Sciatic nerve (tissue), 2 donors: ENCODE results near the gene KRT80. TPM values are rescaled to one million over a fixed set of nuclear protein-coding genes. Genes with fewer than 3 reads are reported as not detected.
"Not testable (repeated sequence)": the region's sequence is repeated elsewhere in the genome, so short reads cannot be mapped to it uniquely, and the experiment has no call there.

Source experiments
- ATAC-seq: fragments of 200-7000 bp; cut with Tn5 transposase; one replicate; pipeline ENCODE4 v1.9.1; 2020; ENCODE audit warnings: mild to moderate bottlenecking, moderate library complexity
- DNase-seq: peaks from one replicate; pipeline ENCODE4 v3.0.0-alpha.2; 2020; ENCODE audit warnings: low spot score
- intact Hi-C: fragments of 100-400 bp; cut with DNase I; formaldehyde crosslinking; loops from one replicate; pipeline ENCODE4 v1.14.2; 2022
- total RNA-seq: library from RNA; stranded (reverse); fragmentation: NEBNext Ultra II Directional; extraction: Animal tissue kit (Norgen Biotek cat#: 25700); gene quantifications from one replicate; pipeline ENCODE4 v1.2.1, GENCODE V29; 2021
- donor health status: DM: no; HTN: no; CAD: no.
- donor health status: DM: no; HTN: no; CAD: no.

The KRT80 gene
- total RNA-seq: 0.13 TPM

DNA sequence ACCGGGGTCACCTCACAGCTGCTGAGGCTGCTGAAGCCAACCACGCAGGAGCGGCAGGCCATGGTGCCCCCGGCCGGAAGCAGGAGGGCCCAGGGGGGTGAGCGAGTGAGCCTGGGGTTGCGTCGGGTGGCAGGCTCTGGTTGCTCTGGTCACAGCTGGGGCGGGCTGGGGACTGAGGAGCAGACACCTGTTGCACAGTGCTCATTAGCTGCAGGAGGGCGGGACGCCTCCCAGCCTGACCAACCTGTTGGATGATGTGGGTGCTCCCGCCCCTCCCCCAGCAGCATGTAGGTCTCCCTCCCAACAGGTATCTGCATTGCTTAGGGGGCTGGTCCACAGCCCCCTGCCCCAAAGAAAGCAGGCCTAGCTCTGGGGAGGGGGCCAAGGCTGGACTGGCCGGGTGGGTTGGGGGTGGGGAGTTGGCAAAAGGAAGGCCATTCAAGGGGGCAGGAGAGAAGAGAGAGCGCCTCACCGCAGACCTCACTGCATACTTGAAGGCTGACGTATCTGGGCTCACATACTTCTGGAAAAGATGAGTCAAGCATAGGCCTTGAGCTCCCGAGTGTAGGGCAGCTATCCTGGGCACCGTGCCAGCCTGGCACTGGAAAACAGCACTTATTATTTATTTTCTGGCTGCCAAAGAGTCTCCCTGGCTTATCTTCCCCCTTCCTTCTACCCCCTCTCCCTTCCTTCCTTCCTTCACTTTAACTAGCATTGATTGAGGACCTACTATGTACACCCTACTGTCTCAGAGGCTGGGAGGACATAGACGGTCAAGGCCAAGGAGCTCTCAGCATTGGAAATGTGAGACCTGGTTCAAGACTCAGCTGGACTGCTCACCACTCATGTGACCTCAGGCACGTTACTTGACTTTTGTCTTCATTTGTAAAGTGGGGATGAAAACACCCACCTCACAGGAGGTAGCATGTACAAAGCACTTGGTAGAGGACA is at the start of gene KRT80:
TSS of gene KRT80 (minus strand) at position 174 of the 951 bp plus-strand sequence. CDS start at position 62, 112 bp downstream.
- ATAC-seq: peak; percentile 84
- peak; percentile 88 for DNase-seq
- intact Hi-C loops: no loop called here

DNA sequence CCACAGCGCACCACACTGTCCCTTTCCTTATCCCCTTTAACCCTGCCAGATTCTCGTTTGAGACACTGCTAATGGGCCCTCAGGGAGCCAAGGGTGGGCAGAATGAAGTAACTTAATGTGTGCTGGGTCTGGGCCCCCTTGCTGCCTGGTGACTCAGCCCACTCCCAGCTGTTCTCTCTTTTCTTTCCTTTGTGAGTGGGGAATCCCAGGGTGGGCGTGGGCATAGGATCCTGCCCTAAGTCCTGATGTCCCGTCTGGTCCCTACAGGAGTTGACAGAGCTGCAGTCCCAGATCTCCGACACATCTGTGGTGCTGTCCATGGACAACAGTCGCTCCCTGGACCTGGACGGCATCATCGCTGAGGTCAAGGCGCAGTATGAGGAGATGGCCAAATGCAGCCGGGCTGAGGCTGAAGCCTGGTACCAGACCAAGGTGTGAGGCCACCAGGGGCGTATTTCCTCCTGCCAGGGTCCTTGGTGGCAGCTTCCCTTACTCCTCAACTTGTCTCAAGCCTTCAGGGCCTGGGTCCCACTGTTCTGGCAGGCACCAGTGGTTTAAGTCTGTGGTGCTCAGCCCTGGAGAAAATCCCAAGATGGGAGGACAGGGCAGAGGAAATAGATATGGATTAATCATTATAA is 49.5 kb upstream of the KRT80 start:
- intact Hi-C loops: no loop called here
- ATAC-seq: no peak
- no peak for DNase-seq

DNA sequence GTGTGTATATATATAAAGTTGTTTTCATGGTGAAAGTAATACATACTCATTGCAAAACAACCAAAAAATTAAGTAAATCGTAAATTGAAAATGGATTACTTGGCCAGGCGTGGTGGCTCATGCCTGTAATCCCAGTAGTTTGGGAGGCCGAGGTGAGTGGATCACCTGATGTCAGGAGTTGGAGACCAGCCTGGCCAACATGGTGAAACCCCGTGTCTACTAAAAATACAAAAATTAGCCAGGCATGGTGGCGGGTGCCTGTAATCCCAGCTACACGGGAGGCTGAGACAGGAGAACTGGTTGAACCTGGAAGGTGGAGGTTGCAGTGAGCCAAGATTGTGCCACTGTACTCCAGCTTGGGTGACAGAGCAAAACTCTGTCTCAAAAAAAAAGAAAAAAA is 48.4 kb upstream of the KRT80 start:
- DNase-seq, intact Hi-C loops, ATAC-seq: not testable (repeated sequence)

DNA sequence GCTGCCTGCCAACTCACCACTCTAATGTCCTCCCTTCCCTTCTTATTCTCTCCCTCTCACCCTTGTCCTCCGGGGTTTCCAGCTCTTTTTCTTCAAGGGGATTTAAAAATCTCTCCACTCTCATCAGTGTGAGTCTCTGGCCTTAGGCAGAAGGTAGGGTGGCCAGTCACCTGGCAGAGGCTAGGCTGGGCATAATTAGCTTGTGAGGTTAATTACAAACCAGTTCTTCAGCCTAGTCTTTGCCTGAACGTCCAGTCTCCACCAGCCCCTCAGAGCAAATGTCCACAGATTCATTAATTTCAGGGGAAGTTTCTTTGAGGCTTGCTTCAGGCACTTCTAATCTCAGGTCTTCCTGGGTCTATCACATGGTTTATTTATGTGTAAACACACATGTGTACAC is 48.0 kb upstream of the KRT80 start:
- intact Hi-C loops: no loop called here
- DNase-seq: no peak
- ATAC-seq: no peak

DNA sequence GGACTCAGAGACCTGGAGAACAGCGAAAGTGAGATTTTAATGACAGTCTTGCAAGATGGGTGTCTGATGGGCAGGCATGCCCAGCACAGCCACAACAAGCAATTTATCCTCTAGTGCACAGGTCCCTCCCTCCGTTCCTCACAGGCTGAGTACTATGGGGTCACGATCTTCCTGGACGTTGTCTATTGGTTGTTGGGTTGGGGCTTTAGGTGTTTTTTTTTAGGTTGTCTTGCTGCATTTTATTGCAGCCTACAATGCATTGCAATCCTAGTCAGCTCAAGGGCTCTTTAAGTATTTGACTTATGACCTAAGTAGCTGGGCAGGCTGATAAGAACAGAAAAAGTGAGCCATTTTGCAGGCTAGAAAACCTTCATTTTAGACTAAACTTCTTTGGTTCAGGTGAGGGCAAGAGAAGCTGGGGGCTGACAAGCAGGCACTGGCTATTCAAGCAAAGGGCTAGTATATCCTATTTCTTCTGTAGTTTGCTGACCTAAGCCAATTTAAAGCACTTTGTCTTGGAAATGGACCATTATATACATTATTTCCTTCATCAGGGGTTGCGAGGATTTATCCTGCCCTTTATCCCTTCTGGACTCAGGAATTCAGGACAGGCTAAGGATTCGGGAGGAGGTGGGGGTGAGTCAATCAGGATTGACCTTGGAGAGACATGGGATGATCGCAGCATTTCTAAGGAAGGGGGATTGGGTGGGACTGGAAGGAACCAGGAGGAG is 47.3 kb upstream of the KRT80 start:
- intact Hi-C loops: no loop called here
- ATAC-seq (no peak), DNase-seq (no peak)

DNA sequence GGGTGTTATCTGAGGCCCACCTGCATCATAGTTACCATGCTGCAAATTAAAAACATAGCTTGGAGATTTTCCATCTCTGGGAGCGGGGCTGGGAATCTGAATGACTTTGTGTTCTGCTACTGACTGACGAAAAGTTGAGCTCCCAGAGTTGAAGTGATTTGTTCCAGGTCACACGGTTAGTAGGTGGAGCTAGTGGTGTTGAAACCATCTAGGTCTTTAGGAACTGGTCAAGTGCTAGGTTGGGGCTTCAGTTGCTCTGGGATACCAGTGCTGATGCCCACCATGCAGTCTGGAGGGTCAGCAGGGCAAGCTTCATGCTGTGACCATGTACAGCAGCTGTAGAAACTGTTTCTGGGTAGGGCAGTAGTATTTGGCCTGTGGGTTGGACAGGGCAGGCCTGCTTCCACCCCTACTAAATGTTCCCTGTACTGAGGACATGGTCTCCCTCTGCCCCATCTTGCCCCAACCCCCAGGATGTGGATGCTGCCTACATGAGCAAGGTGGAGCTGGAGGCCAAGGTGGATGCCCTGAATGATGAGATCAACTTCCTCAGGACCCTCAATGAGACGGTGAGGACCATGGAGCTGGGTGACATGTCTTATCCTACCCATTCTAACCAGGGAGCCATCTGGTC is 46.5 kb upstream of the KRT80 start:
- DNase-seq (no peak), ATAC-seq (peak; percentile 67)
- intact Hi-C loops: no loop called here

DNA sequence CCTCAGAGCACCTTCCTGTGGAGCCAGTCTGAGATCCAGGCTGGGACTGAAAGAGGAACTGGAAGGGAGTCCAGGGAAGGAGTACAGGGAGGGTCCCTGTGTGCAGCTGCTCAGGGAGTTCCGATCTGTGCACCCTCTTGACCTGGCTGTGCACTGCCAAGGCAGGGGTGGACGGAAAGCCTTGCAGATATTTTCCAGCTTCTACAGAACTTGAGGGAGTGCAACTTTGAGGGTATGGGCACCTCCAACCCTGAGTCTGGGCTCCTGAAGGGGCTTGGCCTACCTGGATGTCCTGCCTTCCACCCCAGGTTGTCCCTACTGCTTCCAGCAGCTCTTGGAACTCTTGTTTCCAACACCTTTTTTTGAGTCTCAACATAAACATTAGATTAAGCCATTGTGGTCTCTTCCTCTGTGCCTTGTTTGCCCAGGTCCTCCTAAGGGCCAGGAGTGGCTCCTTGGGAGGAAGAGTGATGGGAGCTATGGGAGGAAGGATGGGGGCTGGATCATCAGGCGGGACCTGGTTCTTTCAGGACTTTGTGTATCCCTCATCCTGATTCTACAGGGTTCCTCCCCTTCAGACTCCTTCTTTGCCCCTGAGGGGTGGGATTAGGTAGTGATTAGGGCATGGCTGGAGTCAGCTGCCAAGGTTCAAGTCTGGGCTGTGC is 44.7 kb upstream of the KRT80 start:
- ATAC-seq (no peak), DNase-seq (no peak)
- intact Hi-C loops: no loop called here

DNA sequence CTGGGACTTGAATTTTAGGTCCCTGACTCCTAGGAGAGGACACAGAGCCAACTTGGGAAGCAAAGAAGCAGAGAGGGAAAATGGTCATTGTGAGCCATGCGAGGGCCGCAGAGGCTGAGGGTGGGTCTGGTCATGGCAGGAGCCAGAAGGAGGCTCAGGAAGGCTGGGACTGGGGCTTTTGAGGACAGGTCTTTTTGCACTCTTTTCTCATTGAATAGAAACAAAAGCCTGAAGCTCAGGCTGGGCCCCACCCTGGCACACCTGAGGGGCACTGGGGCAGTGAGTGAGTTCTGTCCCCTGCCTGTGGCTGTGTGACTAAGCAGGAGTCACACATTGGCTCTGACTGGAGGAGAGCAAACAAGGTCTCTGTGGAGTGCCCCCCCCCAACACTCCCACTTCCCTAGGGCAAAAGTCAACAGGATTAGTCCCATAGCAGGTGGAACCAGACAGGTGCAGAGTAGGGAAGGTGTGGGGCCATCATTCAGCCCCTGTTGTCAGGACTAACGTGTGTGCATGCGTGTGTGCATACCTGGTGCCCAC is 44.1 kb upstream of the KRT80 start:
- intact Hi-C loops: no loop called here
- DNase-seq (no peak), ATAC-seq (no peak)

DNA sequence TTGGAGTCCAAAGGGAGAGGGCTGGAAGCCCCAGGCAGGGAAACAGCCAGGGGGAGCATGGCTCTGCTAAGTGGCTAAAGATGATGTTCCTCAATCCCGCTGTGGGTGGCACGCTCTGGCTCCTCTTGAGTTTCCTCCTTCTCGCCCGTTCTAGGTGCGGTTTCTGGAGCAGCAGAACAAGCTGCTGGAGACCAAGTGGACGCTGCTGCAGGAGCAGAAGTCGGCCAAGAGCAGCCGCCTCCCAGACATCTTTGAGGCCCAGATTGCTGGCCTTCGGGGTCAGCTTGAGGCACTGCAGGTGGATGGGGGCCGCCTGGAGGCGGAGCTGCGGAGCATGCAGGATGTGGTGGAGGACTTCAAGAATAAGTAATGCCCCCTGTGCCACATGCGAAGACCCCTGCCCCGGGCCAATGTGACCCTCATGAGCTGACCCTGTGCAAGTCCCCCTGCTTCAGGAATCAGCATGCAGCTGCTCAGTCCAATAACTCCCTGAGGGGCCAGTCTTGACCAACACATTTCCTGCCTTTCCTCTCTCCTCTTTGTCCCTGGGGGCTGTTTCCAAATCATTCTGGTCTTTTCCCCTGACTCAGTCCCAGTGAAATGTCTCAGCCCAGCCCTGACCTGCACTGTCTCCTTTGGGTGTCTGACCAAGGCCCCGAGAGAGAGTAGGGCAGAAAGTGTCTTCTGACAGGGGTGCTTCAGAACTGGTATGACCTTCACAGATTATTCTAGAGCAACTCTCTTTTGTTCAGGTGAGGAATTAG is 43.4 kb upstream of the KRT80 start:
- DNase-seq (no peak), ATAC-seq (no peak)
- intact Hi-C loops: no loop called here

DNA sequence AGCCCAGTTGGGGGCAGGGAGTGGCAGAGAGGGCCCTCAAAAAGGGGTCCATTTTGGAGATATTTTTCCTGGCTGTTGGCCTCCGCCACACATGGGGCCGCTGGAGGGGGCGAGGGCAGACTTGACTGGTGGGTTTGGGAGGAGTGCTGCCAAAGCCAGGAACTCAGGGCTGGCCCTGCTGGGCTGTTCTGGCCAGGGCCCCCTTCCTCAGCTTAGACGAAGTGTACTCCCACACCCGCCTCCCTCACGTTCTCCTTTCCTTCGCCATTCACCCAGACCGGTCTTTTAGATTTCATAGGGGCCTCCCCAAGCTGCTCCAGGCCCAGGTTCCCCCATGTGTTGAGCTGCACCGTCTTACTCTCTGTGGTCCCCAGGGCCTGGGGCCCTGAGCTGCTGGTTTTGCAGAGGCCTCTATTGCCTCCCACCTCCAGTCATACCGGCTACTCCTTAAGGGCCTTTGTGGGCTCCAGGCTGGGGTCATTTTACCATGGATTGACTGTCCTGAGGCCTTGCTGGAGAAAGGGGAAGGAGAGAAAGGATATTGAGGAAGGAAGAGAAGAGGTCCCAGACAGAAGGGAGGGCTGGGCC is 42.5 kb upstream of the KRT80 start:
- no peak for ATAC-seq
- intact Hi-C loops: no loop called here
- DNase-seq: no peak

DNA sequence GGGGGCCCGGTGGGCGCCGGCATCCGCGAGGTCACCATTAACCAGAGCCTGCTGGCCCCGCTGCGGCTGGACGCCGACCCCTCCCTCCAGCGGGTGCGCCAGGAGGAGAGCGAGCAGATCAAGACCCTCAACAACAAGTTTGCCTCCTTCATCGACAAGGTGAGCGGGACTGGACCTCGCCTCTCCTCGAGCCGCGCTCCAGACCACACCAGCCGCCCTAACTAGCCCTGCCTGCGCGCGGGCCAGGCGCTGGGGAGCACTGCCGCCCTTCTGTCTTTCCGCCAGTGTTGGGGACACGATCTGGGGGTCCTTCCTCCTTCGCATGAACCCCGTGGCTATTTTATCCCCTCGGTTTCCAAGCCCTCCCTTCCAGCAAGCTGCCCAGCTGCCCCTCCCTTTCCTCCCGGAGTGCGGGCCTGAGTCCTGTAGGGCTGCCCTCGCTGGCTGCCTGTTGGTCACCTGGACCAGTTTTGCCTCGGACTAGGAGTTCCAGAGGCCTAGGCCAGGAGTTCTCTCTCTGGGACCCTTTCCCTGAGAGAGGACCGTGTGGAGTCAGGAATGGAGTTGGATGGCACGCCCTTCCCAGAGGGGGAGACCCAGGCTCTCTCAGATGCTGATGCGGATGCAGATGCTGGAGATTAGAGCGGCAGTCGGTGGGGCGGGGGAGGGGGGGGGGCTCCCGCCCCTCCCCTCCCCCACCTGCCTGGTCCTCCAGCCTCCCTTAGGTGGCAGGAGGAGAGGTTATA is 41.8 kb upstream of the KRT80 start:
- ATAC-seq (no peak), DNase-seq (no peak)
- intact Hi-C loops: no loop called here

DNA sequence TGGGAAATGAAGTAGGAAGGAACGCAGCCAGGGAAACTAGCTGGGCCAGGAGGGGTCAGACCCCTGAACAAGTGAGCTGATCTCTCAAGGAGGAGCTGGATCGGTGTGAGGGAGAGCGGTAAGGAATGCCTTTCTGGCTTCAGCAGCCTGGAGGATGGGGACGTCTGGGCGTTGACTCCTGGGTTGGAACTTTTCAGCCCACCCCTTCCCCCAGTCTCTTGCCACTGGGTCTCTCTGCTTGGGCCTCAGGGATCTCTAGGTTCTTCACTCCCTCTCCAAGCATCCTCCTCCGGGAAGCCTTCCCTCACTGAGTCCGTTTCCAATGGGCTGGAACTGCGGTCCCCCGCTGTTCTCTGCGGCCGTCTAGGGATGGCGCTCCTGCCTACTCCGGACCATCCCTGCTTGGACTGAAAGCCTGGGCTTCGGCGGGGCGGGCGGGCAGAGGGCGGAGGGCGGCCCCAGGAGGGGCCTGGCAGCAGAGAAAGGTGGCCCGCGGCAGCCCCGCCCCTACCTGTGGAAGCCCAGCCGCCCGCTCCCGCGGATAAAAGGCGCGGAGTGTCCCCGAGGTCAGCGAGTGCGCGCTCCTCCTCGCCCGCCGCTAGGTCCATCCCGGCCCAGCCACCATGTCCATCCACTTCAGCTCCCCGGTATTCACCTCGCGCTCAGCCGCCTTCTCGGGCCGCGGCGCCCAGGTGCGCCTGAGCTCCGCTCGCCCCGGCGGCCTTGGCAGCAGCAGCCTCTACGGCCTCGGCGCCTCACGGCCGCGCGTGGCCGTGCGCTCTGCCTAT is 41.1 kb upstream of the KRT80 start, which contains the start of gene KRT7:
TSS of gene KRT7 (plus strand) at position 570 of the 788 bp plus-strand sequence. CDS start at position 624, 54 bp downstream.
- intact Hi-C loops: no loop called here
- ATAC-seq: no peak
- DNase-seq: no peak

DNA sequence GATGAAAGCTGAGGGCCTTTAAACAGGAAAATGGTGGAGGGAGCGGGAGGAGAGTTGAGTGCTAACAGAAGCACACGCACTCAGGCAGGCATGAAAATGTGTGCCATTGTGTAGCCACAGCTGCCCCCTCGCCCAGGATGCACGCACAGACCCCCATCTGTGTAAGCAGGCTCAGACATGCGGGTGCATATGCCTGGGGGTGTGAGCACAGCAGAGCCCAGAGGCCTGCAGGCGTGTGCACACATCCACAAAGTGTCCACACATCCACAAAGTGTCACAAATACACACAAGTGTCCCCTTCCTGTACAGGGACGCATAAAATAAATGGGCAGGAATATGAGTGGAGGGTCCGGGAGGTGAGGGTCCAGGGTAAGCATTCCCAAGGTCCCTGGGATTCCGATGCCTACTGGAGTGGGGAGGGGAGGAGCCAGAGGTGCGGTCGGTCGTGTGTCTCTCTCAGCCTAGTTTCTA is 40.4 kb upstream of the KRT80 start:
- intact Hi-C loops: no loop called here
- no peak for ATAC-seq

DNA sequence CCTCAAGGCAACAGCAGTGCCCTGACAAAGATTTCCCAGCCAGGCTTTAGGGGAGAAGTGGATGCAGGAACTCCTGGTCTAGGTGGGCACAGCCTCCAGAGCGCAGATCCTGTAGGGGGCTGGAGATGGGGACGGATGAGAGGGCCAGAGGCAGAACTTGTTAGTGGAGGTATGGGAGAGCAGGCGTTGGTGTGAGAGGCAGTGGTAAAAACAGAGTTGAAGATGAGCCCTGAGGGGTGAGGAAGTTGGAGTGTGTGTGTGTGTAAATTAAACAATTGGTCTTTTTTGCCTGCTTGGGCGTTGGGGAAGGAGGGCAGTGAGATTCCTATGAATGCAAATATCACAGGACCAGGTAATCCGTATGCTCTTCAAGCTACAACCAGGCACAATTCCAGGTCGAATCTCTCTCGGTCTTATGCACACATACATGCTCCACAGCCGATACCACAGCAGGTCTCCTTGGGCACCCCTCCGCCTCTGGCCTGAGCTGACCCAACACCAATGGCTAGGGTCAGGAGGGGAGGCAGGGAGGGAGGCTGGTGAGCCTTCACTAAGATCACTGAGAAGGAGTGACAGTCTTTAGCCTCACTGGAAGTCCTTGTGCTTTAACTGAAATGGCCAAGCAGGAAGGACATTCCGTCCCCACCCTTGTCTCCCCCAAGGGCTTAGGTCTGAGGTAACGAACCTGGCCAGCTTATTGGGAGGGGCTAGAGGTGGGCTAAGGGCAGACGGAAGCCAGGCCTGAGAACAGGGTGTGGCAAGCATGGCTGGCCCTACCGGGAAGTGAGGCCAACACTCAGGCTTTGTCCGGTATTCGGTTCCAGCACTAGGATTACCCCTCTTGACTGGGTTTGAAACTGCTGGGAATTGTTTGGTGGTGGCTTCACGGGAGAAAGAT is 39.7 kb upstream of the KRT80 start:
- intact Hi-C loops: no loop called here
- ATAC-seq (no peak), DNase-seq (no peak)

More for the DNA sequence above, 40.4 kb upstream of the KRT80 start:
- DNase-seq: no peak
